Measurements from ENCODE around the gene PDS5A. TPM values are rescaled to one million over a fixed set of nuclear protein-coding genes. Genes with fewer than 3 reads are reported as not detected.

The PDS5A gene
- polyA plus RNA-seq, 3 donors: 14.2 to 19.4 (median 17.7) TPM

DNA sequence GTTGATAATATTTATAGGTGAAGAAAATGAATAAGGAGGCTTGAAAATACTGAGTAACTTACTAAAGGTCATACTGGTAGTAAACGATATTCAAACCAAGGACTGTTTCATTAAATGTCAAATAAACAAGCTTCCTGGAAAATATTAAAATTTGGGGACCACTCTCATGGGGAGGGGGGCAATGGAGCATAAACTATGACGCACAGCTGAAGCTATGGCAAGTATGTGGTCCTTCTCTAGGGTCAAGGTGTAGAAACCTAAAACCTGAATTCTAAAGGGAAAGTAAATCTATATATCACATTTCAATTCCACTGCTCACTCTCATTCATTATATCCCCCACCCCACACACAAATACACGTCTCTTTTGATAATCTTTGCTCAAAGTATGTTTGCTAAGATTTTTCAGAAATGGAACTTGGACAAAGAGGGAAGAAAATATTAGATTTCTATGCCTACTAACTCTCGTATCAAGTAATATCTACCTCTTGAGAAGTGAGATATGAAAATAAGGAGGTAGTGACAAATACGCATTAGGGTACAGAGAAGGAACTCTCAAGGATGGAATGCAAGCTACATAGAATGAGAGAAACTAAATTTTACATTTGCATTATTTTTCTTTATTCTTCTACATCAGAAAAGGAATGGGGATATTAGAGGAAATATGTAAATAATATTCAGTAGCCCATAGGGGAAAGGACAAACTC, 84.6 kb downstream of the PDS5A start:
- Mint-ChIP-seq H3K9me3 (no peaks in the 10 kb centered on the region), H3K36me3 (peaks cover 73 to 87% of the 10 kb centered on the region in 2 donors), H3K4me1 (no peaks in the 10 kb centered on the region), H3K4me3 (no peak overlapping the region), H3K27ac (no peak overlapping the region), H3K27me3 (ENCODE audit: low read depth in 3 of 3) (no peaks in the 10 kb centered on the region)
- no peak overlapping the region for H3K4me3 ChIP-seq (replicated peaks in 1 of 3; ENCODE audit: low read depth in 2 of 3, low read length in 3 of 3)
- TF ChIP-seq, protein P1, sequence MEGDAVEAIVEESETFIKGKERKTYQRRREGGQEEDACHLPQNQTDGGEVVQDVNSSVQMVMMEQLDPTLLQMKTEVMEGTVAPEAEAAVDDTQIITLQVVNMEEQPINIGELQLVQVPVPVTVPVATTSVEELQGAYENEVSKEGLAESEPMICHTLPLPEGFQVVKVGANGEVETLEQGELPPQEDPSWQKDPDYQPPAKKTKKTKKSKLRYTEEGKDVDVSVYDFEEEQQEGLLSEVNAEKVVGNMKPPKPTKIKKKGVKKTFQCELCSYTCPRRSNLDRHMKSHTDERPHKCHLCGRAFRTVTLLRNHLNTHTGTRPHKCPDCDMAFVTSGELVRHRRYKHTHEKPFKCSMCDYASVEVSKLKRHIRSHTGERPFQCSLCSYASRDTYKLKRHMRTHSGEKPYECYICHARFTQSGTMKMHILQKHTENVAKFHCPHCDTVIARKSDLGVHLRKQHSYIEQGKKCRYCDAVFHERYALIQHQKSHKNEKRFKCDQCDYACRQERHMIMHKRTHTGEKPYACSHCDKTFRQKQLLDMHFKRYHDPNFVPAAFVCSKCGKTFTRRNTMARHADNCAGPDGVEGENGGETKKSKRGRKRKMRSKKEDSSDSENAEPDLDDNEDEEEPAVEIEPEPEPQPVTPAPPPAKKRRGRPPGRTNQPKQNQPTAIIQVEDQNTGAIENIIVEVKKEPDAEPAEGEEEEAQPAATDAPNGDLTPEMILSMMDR (IDR thresholded peaks at IDR 0.05): no peak
- intact Hi-C loops (cut with micrococcal nuclease): no loop called here
- H3K9me3 ChIP-seq (replicated peaks in 1 of 2; ENCODE audit: control insufficient read depth in 1 of 2, insufficient read depth in 1 of 2, low read length in 2 of 2): no peaks in the 10 kb centered on the region
- H3K4me2 ChIP-seq (replicated peaks; ENCODE audit: extremely low read depth, low read length, poor library complexity, severe bottlenecking): no peak overlapping the region
- H4K20me1 ChIP-seq (ENCODE audit: insufficient read depth, low read length): no peaks in the 10 kb centered on the region
- no peaks in the 10 kb centered on the region for H3K27me3 ChIP-seq (ENCODE audit: control insufficient read depth in 2 of 2, insufficient read depth in 2 of 2, low read length in 2 of 2)
- no peak overlapping the region for H2AFZ ChIP-seq (ENCODE audit: insufficient read depth, low read depth, low read length, poor library complexity, severe bottlenecking)
- no peak overlapping the region for H3K9ac ChIP-seq (ENCODE audit: insufficient read depth, low read length, poor library complexity, severe bottlenecking)
- peaks cover 64 to 98% of the 10 kb centered on the region in 2 donors for H3K36me3 ChIP-seq (replicated peaks in 1 of 2; ENCODE audit: control insufficient read depth in 1 of 2, insufficient read depth in 2 of 2, low read length in 2 of 2)
- WGBS (ENCODE audit: insufficient coverage): no CpG with 5 or more reads among the region's 5 CpGs
- no peak for DNase-seq
- no peak overlapping the region for H3K27ac ChIP-seq (ENCODE audit: low read depth in 1 of 2, low read length in 2 of 2)
- H3K4me1 ChIP-seq (ENCODE audit: control insufficient read depth in 1 of 2, insufficient read depth in 2 of 2, low read length in 2 of 2): no peaks in the 10 kb centered on the region
- no peaks in the 10 kb centered on the region for H3K79me2 ChIP-seq (ENCODE audit: insufficient read depth, low read length)

DNA sequence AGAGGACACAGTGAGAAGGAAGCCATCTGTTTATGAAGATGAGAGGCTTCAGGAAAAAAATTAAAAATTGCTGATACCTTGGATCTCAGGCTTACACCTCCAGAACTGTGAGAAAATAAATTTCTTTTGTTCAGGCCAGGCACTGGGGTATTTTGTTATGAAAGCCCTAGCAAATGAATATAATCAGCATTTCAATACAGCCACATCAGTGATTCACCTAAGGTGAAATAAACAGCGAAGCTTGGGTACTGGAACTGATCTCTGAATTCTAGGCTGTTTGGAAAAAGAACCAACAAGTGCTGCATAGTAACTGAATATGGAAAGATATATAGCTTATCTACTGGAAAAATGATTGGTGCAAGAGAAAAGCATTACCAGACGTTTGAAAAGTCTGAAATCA, 88.5 kb downstream of the PDS5A start:
- Histone ChIP-seq H3K79me2 (ENCODE audit: insufficient read depth, low read length) (no peaks in the 10 kb centered on the region), H3K27ac (ENCODE audit: low read depth in 1 of 2, low read length in 2 of 2) (no peak overlapping the region), H3K27me3 (ENCODE audit: control insufficient read depth in 2 of 2, insufficient read depth in 2 of 2, low read length in 2 of 2) (no peaks in the 10 kb centered on the region), H3K9me3 (replicated peaks in 1 of 2; ENCODE audit: control insufficient read depth in 1 of 2, insufficient read depth in 1 of 2, low read length in 2 of 2) (no peaks in the 10 kb centered on the region), H3K9ac (ENCODE audit: insufficient read depth, low read length, poor library complexity, severe bottlenecking) (no peak overlapping the region), H3K4me3 (replicated peaks in 1 of 3; ENCODE audit: low read depth in 2 of 3, low read length in 3 of 3) (no peak overlapping the region), H3K4me1 (ENCODE audit: control insufficient read depth in 1 of 2, insufficient read depth in 2 of 2, low read length in 2 of 2) (no peaks in the 10 kb centered on the region), H4K20me1 (ENCODE audit: insufficient read depth, low read length) (no peaks in the 10 kb centered on the region), H3K36me3 (replicated peaks in 1 of 2; ENCODE audit: control insufficient read depth in 1 of 2, insufficient read depth in 2 of 2, low read length in 2 of 2) (peaks cover 63 to 98% of the 10 kb centered on the region in 2 donors), H3K4me2 (replicated peaks; ENCODE audit: extremely low read depth, low read length, poor library complexity, severe bottlenecking) (no peak overlapping the region), H2AFZ (ENCODE audit: insufficient read depth, low read depth, low read length, poor library complexity, severe bottlenecking) (no peak overlapping the region)
- Mint-ChIP-seq H3K4me1 (no peaks in the 10 kb centered on the region), H3K27me3 (ENCODE audit: low read depth in 3 of 3) (no peaks in the 10 kb centered on the region), H3K4me3 (no peak overlapping the region), H3K9me3 (no peaks in the 10 kb centered on the region), H3K27ac (no peak overlapping the region), H3K36me3 (peaks cover 73 to 87% of the 10 kb centered on the region in 2 donors)
- intact Hi-C loops (cut with micrococcal nuclease): no loop called here
- TF ChIP-seq, protein P1 (IDR thresholded peaks at IDR 0.05): no peak
- WGBS (ENCODE audit: insufficient coverage): no CpG with 5 or more reads among the region's 2 CpGs
- DNase-seq: no peak
